ENCODE measurements around the gene RBM38.

- no peak for TF ChIP-seq CTCF (IDR thresholded peaks at IDR 0.05)
- no peak for TF ChIP-seq SIN3A (IDR thresholded peaks at IDR 0.05; ENCODE audit: borderline replicate concordance, insufficient read depth, low read depth, low read length)
- no peak for TF ChIP-seq TCF7L2 (IDR thresholded peaks at IDR 0.05; ENCODE audit: low read depth, low read length)
Measured at GRCh38 chr20:57384486-57384885, 6.7 kb upstream of the RBM38 start.

Data from Panc1 (cell line).